SK-N-SH treated with all-trans-retinoic acid at 6 μM for 48 hours (cell line): ENCODE results near the gene WDR62.

ENCODE experiments used
- ATAC-seq: fragments of 200-7000 bp; cut with Tn5 transposase; 3 replicates; pipeline ENCODE4 v1.9.1; 2020; ENCODE audit warnings: mild to moderate bottlenecking, moderate library complexity
- BACH2 ChIP-seq: fragments of 250-450 bp; sonication (Bioruptor Pico); IDR thresholded peaks from 2 replicates; pipeline ENCODE4 v1.9.0; 2021; ENCODE audit warnings: mild to moderate bottlenecking, borderline replicate concordance
- CSDC2 ChIP-seq: fragments of 250-450 bp; sonication (Bioruptor Pico); IDR thresholded peaks from 2 replicates; pipeline ENCODE4 v1.5.0; 2020; ENCODE audit warnings: mild to moderate bottlenecking, moderate library complexity
- ESRRG ChIP-seq: fragments of 250-450 bp; sonication (Bioruptor Pico); IDR thresholded peaks from 2 replicates; pipeline ENCODE4 v1.6.1; 2021; ENCODE audit warnings: mild to moderate bottlenecking
- GLIS3 ChIP-seq: fragments of 250-450 bp; sonication (Bioruptor Pico); IDR thresholded peaks from 2 replicates; pipeline ENCODE4 v1.5.0; 2020; ENCODE audit warnings: mild to moderate bottlenecking, moderate library complexity
- ISL1 ChIP-seq: fragments of 250-450 bp; sonication (Bioruptor Pico); IDR thresholded peaks from 2 replicates; pipeline ENCODE4 v2.1.2; 2022; ENCODE audit warnings: mild to moderate bottlenecking, moderate library complexity
- OSR1 ChIP-seq: fragments of 250-450 bp; sonication (Bioruptor Pico); IDR thresholded peaks from 2 replicates; pipeline ENCODE4 v1.8.0; 2022; ENCODE audit warnings: moderate library complexity, mild to moderate bottlenecking, inconsistent platforms
- PPARA ChIP-seq: fragments of 250-450 bp; sonication (Bioruptor Pico); IDR thresholded peaks from 2 replicates; pipeline ENCODE4 v1.5.0; 2020; ENCODE audit warnings: mild to moderate bottlenecking, borderline replicate concordance
- SNAI2 ChIP-seq: fragments of 250-450 bp; sonication (Bioruptor Pico); IDR thresholded peaks from 2 replicates; pipeline ENCODE4 v1.5.0; 2020; ENCODE audit warnings: mild to moderate bottlenecking, moderate library complexity
- TCF4 ChIP-seq: fragments of 250-450 bp; sonication (Bioruptor Pico); IDR thresholded peaks from 2 replicates; pipeline ENCODE4 v1.8.0; 2021; ENCODE audit warnings: mild to moderate bottlenecking, moderate library complexity, borderline replicate concordance
- TOX ChIP-seq: fragments of 250-450 bp; sonication (Bioruptor Pico); IDR thresholded peaks from 2 replicates; pipeline ENCODE4 v1.8.0; 2021; ENCODE audit warnings: mild to moderate bottlenecking, moderate library complexity, borderline replicate concordance
- ZFP3 ChIP-seq: fragments of 250-450 bp; sonication (Bioruptor Pico); IDR thresholded peaks from 2 replicates; pipeline ENCODE4 v1.5.0; 2020; ENCODE audit warnings: mild to moderate bottlenecking, moderate library complexity
- ZFP30 ChIP-seq: fragments of 450-650 bp; formaldehyde crosslinking; IDR thresholded peaks from 2 replicates; pipeline ENCODE4 v1.5.0; 2022; ENCODE audit warnings: mild to moderate bottlenecking, moderate library complexity
- ZNF70 ChIP-seq: fragments of 450-650 bp; formaldehyde crosslinking; IDR thresholded peaks from 2 replicates; pipeline ENCODE4 v1.5.0; 2020; ENCODE audit warnings: mild to moderate bottlenecking, moderate library complexity
- ZNF8 ChIP-seq: fragments of 450-650 bp; formaldehyde crosslinking; IDR thresholded peaks from 2 replicates; pipeline ENCODE4 v1.5.0; 2020; ENCODE audit warnings: mild to moderate bottlenecking, moderate library complexity
- TF ChIP-seq, protein P1 (sequence below): fragments of 250-450 bp; sonication (Bioruptor Pico); IDR thresholded peaks from 2 replicates; pipeline ENCODE4 v1.5.1; 2020; ENCODE audit warnings: low read depth, mild to moderate bottlenecking, moderate library complexity
- TF ChIP-seq, protein P2 (sequence below): fragments of 250-450 bp; sonication (Bioruptor Pico); IDR thresholded peaks from 2 replicates; pipeline ENCODE4 v1.5.0; 2020; ENCODE audit warnings: mild to moderate bottlenecking, moderate library complexity
- TF ChIP-seq, protein P3 (sequence below): fragments of 250-450 bp; sonication (Bioruptor Pico); IDR thresholded peaks from 2 replicates; pipeline ENCODE4 v1.5.1; 2021; ENCODE audit warnings: mild to moderate bottlenecking, moderate library complexity
- TF ChIP-seq, protein P4 (sequence below): fragments of 250-450 bp; sonication (Bioruptor Pico); IDR thresholded peaks from 2 replicates; pipeline ENCODE4 v1.8.0; 2020; ENCODE audit warnings: mild to moderate bottlenecking, moderate library complexity, borderline replicate concordance
- TF ChIP-seq, protein P5 (sequence below): fragments of 250-450 bp; sonication (Bioruptor Pico); IDR thresholded peaks from 2 replicates; pipeline ENCODE4 v1.8.0; 2021; ENCODE audit warnings: low read depth, mild to moderate bottlenecking, moderate library complexity, borderline replicate concordance

Gene WDR62

DNA sequence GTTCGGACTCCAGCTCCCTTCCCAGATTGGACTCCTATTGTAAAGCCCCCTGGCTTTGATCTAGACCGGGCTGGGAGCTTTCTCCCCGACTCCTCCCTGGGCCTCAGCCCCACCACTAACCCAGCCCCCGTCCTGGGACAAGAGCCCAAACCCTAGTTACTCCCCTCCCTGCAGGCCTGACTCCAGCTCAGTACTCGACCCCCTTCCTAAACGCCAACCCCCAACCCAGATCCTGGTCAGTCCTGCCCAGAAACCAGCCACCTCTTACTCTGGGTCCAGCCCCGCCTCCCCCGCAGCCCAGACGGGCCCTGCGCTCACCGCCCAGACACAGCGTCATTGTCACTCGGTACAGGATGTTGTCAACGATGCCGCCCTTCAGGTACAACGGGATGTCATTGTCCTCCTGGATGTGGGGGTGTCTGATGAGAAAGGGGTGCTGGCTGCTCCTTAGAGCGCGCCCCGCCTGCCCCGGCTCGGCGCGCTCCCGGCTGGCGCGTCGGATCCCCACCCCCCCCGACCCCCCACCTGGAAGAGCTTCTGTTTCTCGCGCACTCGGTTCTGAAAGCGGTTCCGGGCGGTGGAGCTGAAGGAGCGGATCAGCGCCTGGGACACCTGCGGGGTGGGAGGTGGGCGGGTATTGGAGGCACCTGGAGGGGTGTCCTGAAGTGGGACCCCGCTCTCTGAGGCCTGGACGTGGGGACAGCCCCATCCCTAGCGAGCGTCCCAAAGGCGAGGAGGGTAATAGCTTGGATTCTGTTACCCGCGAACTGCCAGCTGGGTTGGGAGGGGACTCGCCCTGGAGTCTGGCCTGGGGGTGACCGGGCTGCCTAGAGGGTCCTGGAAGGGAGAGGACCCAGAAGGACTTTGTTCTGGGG is 96.7 kb downstream of the WDR62 start (continued):
- TF ChIP-seq, protein P1, sequence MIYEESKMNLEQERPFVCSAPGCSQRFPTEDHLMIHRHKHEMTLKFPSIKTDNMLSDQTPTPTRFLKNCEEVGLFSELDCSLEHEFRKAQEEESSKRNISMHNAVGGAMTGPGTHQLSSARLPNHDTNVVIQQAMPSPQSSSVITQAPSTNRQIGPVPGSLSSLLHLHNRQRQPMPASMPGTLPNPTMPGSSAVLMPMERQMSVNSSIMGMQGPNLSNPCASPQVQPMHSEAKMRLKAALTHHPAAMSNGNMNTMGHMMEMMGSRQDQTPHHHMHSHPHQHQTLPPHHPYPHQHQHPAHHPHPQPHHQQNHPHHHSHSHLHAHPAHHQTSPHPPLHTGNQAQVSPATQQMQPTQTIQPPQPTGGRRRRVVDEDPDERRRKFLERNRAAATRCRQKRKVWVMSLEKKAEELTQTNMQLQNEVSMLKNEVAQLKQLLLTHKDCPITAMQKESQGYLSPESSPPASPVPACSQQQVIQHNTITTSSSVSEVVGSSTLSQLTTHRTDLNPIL = no peak
- TF ChIP-seq PPARA = no peak
- TF ChIP-seq ZNF8 (CRISPR knock-in tag) = no peak
- no peak for TF ChIP-seq TOX (CRISPR knock-in tag)

DNA sequence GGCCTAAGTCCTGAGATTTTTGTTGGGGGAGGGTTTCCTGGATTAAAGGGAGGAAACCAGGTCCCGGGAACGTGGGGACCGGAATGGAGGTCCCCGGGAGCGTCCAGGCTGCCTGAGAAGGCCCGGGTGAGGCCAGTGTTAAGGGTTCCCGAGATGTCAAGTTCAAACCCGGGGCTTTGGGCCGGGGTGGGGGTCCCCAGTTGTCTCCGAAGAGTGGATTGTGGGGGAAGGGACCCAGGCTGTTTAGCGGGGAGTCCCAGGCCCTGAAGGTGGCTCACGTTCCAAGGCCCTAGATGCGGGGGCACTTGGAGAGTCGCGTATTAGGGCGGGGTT is 97.3 kb downstream of the WDR62 start:
- no peak for ATAC-seq
- no peak for TF ChIP-seq ESRRG
- no peak for TF ChIP-seq CSDC2 (CRISPR knock-in tag)
- no peak for TF ChIP-seq ZNF8 (CRISPR knock-in tag)
- TF ChIP-seq ZFP3 (CRISPR knock-in tag) = no peak
- TF ChIP-seq, protein P2, sequence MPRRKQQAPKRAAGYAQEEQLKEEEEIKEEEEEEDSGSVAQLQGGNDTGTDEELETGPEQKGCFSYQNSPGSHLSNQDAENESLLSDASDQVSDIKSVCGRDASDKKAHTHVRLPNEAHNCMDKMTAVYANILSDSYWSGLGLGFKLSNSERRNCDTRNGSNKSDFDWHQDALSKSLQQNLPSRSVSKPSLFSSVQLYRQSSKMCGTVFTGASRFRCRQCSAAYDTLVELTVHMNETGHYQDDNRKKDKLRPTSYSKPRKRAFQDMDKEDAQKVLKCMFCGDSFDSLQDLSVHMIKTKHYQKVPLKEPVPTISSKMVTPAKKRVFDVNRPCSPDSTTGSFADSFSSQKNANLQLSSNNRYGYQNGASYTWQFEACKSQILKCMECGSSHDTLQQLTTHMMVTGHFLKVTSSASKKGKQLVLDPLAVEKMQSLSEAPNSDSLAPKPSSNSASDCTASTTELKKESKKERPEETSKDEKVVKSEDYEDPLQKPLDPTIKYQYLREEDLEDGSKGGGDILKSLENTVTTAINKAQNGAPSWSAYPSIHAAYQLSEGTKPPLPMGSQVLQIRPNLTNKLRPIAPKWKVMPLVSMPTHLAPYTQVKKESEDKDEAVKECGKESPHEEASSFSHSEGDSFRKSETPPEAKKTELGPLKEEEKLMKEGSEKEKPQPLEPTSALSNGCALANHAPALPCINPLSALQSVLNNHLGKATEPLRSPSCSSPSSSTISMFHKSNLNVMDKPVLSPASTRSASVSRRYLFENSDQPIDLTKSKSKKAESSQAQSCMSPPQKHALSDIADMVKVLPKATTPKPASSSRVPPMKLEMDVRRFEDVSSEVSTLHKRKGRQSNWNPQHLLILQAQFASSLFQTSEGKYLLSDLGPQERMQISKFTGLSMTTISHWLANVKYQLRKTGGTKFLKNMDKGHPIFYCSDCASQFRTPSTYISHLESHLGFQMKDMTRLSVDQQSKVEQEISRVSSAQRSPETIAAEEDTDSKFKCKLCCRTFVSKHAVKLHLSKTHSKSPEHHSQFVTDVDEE (CRISPR knock-in tag) = no peak
- TF ChIP-seq, protein P3, sequence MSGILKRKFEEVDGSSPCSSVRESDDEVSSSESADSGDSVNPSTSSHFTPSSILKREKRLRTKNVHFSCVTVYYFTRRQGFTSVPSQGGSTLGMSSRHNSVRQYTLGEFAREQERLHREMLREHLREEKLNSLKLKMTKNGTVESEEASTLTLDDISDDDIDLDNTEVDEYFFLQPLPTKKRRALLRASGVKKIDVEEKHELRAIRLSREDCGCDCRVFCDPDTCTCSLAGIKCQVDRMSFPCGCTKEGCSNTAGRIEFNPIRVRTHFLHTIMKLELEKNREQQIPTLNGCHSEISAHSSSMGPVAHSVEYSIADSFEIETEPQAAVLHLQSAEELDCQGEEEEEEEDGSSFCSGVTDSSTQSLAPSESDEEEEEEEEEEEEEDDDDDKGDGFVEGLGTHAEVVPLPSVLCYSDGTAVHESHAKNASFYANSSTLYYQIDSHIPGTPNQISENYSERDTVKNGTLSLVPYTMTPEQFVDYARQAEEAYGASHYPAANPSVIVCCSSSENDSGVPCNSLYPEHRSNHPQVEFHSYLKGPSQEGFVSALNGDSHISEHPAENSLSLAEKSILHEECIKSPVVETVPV (CRISPR knock-in tag) = no peak
- TF ChIP-seq SNAI2 (CRISPR knock-in tag) = no peak
- TF ChIP-seq ZNF70 (CRISPR knock-in tag) = no peak
- TF ChIP-seq, protein P4, sequence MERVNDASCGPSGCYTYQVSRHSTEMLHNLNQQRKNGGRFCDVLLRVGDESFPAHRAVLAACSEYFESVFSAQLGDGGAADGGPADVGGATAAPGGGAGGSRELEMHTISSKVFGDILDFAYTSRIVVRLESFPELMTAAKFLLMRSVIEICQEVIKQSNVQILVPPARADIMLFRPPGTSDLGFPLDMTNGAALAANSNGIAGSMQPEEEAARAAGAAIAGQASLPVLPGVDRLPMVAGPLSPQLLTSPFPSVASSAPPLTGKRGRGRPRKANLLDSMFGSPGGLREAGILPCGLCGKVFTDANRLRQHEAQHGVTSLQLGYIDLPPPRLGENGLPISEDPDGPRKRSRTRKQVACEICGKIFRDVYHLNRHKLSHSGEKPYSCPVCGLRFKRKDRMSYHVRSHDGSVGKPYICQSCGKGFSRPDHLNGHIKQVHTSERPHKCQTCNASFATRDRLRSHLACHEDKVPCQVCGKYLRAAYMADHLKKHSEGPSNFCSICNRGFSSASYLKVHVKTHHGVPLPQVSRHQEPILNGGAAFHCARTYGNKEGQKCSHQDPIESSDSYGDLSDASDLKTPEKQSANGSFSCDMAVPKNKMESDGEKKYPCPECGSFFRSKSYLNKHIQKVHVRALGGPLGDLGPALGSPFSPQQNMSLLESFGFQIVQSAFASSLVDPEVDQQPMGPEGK (CRISPR knock-in tag) = no peak
- TF ChIP-seq TCF4 = no peak
- TF ChIP-seq BACH2 (CRISPR knock-in tag) = no peak
- TF ChIP-seq OSR1 (CRISPR knock-in tag) = no peak
- TF ChIP-seq PPARA = no peak
- no peak for TF ChIP-seq ZFP30 (CRISPR knock-in tag)
- TF ChIP-seq ISL1 (CRISPR knock-in tag) = no peak
- TF ChIP-seq, protein P1 = no peak

DNA sequence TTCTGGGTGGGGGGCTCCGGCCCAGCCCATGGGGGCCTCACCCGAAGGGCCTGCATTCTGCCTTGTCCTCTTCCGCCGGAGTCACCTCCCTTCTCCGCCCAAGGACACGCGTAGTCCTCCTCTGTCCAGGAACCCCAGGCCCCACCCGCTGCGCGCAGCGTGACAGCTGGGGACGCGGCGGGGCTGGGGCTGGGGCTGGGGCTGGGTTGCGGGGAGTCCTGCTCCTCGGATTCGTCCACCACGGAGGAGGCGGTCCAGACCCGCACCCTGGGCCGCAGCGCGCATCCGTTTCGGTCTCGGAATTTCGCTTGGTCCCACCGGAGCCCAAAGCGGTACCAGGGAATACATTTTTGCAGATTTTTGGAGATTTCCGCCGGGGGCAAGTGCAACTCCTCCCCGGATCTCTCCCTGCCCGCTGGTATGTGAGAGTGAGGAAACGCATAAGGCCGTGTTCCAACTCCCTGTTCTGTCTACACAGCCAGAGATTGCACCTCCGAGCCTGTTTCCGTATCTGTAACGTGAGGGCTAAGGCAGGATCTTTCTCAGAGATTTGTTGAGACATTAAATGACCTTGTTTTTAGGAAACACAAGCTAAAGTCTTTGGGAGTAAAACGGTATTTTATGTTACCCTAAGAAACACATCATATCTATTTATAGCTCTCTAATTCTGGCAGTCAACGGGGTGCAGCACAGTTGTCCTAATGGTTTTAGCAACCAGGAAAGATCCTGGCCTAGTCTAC is 97.8 kb downstream of the WDR62 start, which contains the start of gene COX7A1:
Gene COX7A1, minus strand, starts transcription at position 96 of the 740 bp plus-strand sequence. Its CDS starts 40 bp downstream, at position 56.
- no peak; the same call in 2 of the 3 replicates for ATAC-seq
- TF ChIP-seq TCF4 = no peak
- TF ChIP-seq, all 23 proteins: peak for 0

DNA sequence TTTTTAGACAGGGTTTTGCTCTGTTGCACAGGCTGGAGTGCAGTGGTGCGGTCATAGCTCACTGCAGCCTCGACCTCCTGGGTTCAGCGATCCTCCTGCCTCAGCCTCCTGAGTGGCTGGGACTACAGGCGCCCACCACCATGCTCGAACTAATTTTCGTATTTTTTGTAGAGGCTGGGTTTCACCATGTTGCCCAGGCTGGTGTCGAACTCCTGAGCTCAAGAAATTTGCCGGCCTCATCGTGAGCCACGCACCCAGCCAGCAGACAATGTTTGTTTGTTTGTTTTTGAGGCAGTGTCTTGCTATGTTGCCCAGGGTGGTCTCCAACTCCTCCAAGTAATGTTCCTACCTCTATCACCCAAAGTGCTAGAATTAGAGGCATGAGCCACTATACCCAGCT is 98.4 kb downstream of the WDR62 start:
- TF ChIP-seq PPARA (no peak), TOX (CRISPR knock-in tag) (no peak), SNAI2 (CRISPR knock-in tag) (no peak), ZFP30 (CRISPR knock-in tag) (no peak), ZFP3 (CRISPR knock-in tag) (no peak), GLIS3 (CRISPR knock-in tag) (no peak), ESRRG (no peak)
- TF ChIP-seq, protein P5, sequence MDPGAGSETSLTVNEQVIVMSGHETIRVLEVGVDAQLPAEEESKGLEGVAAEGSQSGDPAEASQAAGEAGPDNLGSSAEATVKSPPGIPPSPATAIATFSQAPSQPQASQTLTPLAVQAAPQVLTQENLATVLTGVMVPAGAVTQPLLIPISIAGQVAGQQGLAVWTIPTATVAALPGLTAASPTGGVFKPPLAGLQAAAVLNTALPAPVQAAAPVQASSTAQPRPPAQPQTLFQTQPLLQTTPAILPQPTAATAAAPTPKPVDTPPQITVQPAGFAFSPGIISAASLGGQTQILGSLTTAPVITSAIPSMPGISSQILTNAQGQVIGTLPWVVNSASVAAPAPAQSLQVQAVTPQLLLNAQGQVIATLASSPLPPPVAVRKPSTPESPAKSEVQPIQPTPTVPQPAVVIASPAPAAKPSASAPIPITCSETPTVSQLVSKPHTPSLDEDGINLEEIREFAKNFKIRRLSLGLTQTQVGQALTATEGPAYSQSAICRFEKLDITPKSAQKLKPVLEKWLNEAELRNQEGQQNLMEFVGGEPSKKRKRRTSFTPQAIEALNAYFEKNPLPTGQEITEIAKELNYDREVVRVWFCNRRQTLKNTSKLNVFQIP = no peak
- TF ChIP-seq, all 23 proteins: peak for 0
- no peak for ATAC-seq
